Lung (tissue), 12 donors: ENCODE measurements around the gene TAOK2. TPM values are rescaled to one million over a fixed set of nuclear protein-coding genes. Genes with fewer than 3 reads are reported as not detected.

Experiments
- ATAC-seq: fragments of 200-7000 bp; cut with Tn5 transposase; one replicate; pipeline ENCODE4 v1.9.1; 2020; ENCODE audit warnings: moderate number of reproducible peaks; ENCODE audit not compliant: insufficient read depth, low FRiP score
- DNase-seq, 3 donors: peaks; one replicate each; pipeline ENCODE4 v3.0.0-alpha.2; 2013 to 2017
- H3K27ac ChIP-seq, 2 donors: one replicate each; pipeline ENCODE4 v1.5.1; 2013; ENCODE audit warnings: mild to moderate bottlenecking in 2 of 2, moderate library complexity in 2 of 2, control low read depth in 1 of 2, inconsistent platforms in 1 of 2, low read depth in 1 of 2, low read length in 1 of 2
- H3K27me3 ChIP-seq, 3 donors: one replicate each; pipeline ENCODE4 v1.5.1; 2013; ENCODE audit warnings: low read length in 2 of 3; ENCODE audit not compliant: control insufficient read depth in 3 of 3, insufficient read depth in 3 of 3
- H3K36me3 ChIP-seq, 4 donors: one replicate each; pipeline ENCODE4 v1.5.1; 2013; ENCODE audit warnings: low read length in 4 of 4, mild to moderate bottlenecking in 1 of 4, moderate library complexity in 1 of 4; ENCODE audit not compliant: control insufficient read depth in 4 of 4, insufficient read depth in 4 of 4
- H3K4me1 ChIP-seq, 5 donors: one replicate each; pipeline ENCODE4 v1.5.1; 2013; ENCODE audit warnings: low read length in 5 of 5, mild to moderate bottlenecking in 2 of 5, moderate library complexity in 1 of 5; ENCODE audit not compliant: control insufficient read depth in 5 of 5, insufficient read depth in 5 of 5
- H3K4me3 ChIP-seq: one replicate; pipeline ENCODE4 v1.5.1; 2013; ENCODE audit warnings: mild to moderate bottlenecking, control low read depth, moderate library complexity
- H3K9ac ChIP-seq, 2 donors: one replicate each; pipeline ENCODE4 v1.5.1; 2013; ENCODE audit warnings: low read length in 2 of 2, control low read depth in 1 of 2; ENCODE audit not compliant: insufficient read depth in 1 of 2
- H3K9me3 ChIP-seq, 4 donors: one replicate each; pipeline ENCODE4 v1.5.1; 2013; ENCODE audit warnings: low read length in 3 of 4, mild to moderate bottlenecking in 1 of 4, moderate library complexity in 1 of 4; ENCODE audit not compliant: control insufficient read depth in 4 of 4, insufficient read depth in 3 of 4
- whole genome bisulfite sequencing, 2 donors: extraction: QIAGEN DNeasy Blood & Tissue Kit; methylation state at CpG; one replicate each; pipeline ENCODE4 v1.1.7; 2013; 5-methylcytosine and 5-hydroxymethylcytosine counted together
- polyA plus RNA-seq, 2 donors: library from polyadenylated mRNA; stranded (reverse); fragments of 200-250 nt; gene quantifications; one replicate each; pipeline ENCODE4 v1.2.1, GENCODE V29; 2013
- total RNA-seq, 2 donors: library from RNA; depleted of rRNA in 1 of 2; stranded (reverse); fragments of >200 nt in 1 of 2; gene quantifications; one replicate each; pipeline ENCODE4 v1.2.1, GENCODE V29; 2014 to 2021
- TF ChIP-seq, protein P1 (sequence below): IDR thresholded peaks from 2 replicates; pipeline ENCODE4 v1.5.1; 2012; ENCODE audit warnings: mild to moderate bottlenecking; ENCODE audit errors: control extremely low read depth, extremely low read depth
- donor health status: control.
- donor health status: control.
- donor health status: Bipolar disorder and iron deficiency.
- donor health status: healthy.
- donor health status: DM: yes; HTN: yes; CAD: no.

The TAOK2 gene
- total and polyA plus RNA-seq, 4 donors: 33.8 to 71.8 (median 55.4) TPM

GRCh38 chr16:29985271-29985811 lies 11.7 kb downstream of the TAOK2 start:
- Histone ChIP-seq H3K27ac (no peak overlapping the region), H3K9ac (no peak overlapping the region), H3K4me3 (no peak overlapping the region), H3K9me3 (no peaks in the 10 kb centered on the region), H3K36me3 (peaks cover 36 to 78% (median 68%) of the 10 kb centered on the region in 4 donors), H3K4me1 (peaks cover 0 to 8% (median 0%) of the 10 kb centered on the region in 5 donors), H3K27me3 (no peaks in the 10 kb centered on the region)
- TF ChIP-seq, protein P1, sequence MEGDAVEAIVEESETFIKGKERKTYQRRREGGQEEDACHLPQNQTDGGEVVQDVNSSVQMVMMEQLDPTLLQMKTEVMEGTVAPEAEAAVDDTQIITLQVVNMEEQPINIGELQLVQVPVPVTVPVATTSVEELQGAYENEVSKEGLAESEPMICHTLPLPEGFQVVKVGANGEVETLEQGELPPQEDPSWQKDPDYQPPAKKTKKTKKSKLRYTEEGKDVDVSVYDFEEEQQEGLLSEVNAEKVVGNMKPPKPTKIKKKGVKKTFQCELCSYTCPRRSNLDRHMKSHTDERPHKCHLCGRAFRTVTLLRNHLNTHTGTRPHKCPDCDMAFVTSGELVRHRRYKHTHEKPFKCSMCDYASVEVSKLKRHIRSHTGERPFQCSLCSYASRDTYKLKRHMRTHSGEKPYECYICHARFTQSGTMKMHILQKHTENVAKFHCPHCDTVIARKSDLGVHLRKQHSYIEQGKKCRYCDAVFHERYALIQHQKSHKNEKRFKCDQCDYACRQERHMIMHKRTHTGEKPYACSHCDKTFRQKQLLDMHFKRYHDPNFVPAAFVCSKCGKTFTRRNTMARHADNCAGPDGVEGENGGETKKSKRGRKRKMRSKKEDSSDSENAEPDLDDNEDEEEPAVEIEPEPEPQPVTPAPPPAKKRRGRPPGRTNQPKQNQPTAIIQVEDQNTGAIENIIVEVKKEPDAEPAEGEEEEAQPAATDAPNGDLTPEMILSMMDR: no peak
- DNase-seq: no peak
- ATAC-seq: no peak
- WGBS, 2 donors: 95 to 97% methylated on average over 28 of the region's 28 CpGs

DNA sequence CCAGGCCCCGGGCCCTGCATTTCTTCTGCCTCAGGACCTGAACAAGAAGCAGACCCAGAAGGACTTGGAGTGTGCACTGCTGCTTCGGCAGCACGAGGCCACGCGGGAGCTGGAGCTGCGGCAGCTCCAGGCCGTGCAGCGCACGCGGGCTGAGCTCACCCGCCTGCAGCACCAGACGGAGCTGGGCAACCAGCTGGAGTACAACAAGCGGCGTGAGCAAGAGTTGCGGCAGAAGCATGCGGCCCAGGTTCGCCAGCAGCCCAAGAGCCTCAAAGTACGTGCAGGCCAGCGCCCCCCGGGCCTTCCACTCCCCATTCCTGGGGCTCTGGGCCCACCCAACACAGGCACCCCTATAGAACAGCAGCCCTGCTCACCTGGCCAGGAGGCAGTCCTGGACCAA lies 12.6 kb downstream of the TAOK2 start:
- ATAC-seq: no peak
- WGBS, 2 donors: 94 to 97% methylated on average over 20 of the region's 20 CpGs
- no peak for DNase-seq
- H3K9me3 ChIP-seq: no peaks in the 10 kb centered on the region
- H3K27ac ChIP-seq: no peak overlapping the region
- H3K36me3 ChIP-seq: peaks cover 34 to 83% (median 66%) of the 10 kb centered on the region in 4 donors
- H3K27me3 ChIP-seq: no peaks in the 10 kb centered on the region
- H3K4me1 ChIP-seq: peaks cover 0 to 10% (median 0%) of the 10 kb centered on the region in 5 donors
- TF ChIP-seq, protein P1: no peak
- no peak overlapping the region for H3K4me3 ChIP-seq
- no peak overlapping the region for H3K9ac ChIP-seq

DNA sequence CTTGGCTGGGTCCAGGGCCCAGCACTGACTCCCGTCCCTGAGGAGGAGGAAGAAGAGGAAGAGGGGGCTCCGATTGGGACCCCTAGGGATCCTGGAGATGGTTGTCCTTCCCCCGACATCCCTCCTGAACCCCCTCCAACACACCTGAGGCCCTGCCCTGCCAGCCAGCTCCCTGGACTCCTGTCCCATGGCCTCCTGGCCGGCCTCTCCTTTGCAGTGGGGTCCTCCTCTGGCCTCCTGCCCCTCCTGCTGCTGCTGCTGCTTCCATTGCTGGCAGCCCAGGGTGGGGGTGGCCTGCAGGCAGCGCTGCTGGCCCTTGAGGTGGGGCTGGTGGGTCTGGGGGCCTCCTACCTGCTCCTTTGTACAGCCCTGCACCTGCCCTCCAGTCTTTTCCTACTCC lies 13.3 kb downstream of the TAOK2 start:
- Histone ChIP-seq H3K27ac (no peak overlapping the region), H3K9me3 (no peaks in the 10 kb centered on the region), H3K4me1 (peaks cover 0 to 10% (median 0%) of the 10 kb centered on the region in 5 donors), H3K36me3 (peaks cover 27 to 83% (median 60%) of the 10 kb centered on the region in 4 donors), H3K4me3 (no peak overlapping the region), H3K9ac (no peak overlapping the region), H3K27me3 (no peaks in the 10 kb centered on the region)
- 92 to 93% methylated on average over 4 to 5 of the region's 5 CpGs for WGBS, 2 donors
- DNase-seq (no peak), ATAC-seq (no peak)
- TF ChIP-seq, protein P1: no peak
